GM18909 (cell line): ENCODE data around the gene NTF3.

Experiments
- ATAC-seq: cut with Tn5 transposase; IDR thresholded peaks from one replicate; pipeline ENCODE4 v1.9.1; 2021; ENCODE audit warnings: mild to moderate bottlenecking; ENCODE audit not compliant: unreplicated experiment, poor library complexity

Gene NTF3

DNA sequence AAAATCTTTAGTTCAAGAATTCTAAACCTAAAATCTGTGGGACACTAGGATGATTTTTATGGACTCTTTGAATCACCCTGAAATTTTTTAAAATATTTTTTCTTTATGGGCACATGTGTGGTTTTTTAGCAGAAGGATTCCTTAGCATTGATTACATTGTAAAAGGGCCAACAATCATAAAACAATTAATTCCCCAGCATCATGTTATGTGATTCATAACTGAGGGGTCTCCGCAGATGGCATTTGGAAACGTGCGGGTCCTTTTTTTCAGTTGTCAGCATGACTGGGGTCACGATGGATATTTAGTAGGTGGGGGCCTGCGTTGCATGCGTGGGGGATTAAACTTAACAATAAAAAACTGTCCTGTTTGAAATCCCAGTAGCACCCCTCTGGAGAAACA, 52.5 kb downstream of the NTF3 start:
- no peak for ATAC-seq

DNA sequence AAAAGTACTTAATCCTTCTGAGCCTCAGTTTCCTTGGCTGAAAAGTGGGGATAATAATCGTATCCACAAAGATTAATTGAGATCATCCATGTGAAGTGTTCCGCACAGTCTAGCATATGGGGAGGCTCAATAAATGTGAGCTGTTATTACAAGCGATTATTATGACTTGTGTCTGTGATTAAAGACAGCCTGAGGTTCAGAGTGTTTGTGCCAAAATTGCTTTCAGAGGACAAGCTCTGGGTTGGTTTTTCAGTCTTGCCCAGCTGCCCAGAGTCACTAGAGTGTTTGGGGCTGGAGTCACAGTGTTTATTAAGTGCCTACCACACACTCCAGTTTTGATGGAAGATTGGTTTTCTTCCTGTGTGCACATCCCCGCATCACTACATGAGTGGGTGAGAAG, 53.5 kb downstream of the NTF3 start:
- no peak for ATAC-seq

DNA sequence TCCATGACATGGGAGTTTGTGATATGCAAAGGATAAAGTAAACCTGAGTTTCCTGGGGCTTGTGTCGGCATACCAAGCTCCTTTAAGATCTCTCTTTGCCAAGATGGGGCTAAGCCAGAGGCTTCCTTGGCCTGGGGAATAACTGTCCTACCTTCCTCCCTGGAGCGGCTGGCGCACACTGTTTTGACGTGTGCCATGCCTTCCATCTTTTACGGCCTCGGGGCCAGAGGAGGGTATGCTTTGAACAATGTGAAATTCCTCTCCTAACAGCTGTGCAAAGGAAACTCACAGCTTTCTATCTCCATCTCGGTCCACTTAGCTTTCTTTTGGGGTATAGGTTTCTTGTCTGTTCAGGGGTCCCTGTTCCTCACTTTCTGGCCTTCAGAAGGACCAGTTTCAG, 55.2 kb downstream of the NTF3 start:
- no peak for ATAC-seq

DNA sequence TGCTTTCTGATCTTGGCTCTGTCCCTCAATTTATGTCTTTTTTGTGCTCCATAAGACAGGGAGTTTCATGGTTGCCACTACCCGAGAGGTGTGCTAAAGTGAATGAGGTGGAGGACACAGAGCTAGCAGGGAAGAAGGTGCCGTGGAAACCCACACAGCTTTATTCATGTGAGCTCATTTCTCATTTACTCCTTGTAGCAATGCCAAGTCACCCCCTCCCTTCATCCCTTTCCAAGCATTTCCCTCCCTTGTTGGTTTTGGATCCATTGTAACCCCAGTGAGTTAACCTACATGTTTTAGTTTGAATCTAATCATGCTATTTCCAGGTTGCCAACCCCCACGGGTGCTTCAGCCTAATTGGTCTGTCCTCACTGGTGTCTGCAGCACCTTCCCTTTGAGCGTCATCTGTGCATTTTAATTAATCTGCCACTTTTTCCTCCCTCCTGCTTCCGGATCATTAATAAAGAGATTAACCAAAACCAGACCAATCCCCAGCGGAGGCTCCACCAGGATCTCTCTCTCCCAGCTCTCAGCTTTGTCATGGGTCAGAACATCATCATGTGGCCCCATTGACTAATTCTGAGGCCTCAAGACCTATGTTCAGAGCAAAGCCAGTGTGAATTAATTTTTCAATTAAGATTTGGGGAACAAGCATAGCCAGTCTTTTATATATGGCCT, 56.2 kb downstream of the NTF3 start:
- no peak for ATAC-seq

DNA sequence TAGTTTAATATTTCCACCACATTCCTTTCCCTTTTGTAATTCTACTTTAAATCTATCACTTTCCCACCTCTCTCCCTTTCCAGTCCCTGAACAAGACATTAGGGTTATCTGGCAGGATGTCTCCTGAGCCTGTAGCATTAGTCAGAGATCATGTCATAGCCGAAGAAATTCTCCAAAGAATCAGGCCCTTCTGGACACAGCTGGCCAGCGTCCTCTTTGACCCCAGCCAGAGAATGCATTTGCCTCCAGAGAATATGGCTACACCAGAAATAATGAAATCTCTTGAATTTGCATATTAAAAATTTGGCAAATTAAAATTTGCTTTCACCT, 56.7 kb downstream of the NTF3 start:
- no peak for ATAC-seq

DNA sequence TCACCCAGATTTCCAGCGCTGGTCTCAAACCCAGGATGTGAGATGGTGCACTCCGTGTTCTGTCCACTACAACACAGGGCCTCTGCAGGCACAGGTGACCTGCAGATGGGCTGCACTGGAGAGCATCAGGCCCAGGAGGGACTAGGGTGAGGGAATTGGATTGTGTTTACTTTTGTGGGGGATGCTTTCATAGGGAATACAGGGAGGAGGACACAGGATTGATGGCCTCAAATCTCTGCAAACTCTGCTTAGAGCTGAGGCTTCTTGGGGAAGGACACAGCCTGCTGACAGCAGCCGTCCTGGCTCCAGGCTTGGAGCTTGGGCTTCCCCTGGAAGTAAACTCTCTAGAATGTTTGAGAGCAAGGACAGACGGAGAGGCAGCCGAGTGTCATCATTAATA, 57.1 kb downstream of the NTF3 start:
- ATAC-seq, result no peak

DNA sequence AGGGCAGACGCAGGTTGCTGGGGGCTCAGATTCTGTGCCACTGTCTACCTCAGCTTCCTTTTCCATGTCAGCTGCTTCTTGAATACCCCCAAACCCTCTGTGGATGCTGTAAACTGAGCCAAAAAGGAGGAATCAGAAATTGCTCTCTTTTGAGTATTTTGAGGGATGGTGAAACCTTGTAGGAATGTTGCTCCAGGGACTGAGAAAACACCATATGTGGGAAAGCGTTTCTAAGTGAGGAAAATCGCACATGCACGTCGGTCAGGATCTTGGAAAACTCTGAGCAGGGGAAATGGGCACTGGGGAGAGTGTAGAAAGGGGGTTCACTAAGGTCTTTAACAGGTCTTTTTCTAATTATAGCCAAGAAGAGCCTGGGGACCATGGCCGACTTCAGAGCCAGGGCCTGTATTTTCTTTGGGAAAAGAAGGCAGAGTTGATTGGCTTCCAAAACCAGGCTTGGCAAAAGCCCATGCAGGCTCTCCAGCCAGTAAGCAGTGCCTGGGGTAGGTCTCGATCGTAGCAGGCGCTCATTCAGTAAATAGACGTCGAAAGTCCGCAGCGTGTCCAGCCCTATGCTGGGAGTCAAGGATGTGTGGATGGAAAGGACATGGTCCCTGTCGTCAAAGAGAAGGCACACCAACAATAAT, 58.0 kb downstream of the NTF3 start:
- ATAC-seq, result no peak

DNA sequence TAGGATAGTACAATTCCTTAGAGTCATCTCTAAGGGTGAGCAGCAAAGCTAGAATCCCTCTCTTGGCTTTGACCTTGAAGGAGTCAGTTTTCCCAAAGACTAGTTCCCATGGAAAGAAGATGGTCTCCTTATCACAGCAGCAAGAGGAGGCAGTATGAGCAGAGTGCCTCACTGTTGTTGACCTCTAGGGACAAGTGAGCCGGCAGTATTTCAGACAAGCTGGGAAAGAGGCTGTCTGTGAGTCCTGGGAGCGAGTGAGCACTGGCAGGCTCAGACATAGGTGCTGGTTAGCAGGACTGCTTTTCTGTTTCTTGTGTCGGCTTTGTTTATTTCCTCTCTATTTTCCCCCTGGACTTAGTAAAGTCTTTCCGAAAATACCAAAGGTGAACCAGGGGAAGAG, 60.7 kb downstream of the NTF3 start:
- ATAC-seq, result no peak

DNA sequence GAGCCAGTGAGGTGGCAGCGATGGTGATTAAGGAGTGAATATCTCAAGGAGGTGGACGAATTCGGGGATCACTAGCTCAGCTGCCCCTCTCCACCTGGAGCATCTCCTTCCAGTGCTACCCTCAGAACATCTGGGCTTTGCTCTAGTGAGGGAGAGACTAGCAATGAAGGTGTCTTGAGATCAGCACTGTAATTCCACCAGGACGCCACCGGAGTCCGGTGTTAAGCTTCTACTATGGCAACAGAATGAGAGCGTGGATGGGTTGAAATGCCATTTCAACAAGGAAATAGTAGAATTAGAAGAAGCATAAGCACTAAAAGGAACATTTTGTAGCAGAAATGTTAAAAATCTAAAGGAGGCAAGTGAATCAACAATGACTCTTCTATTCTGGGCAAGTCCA, 61.1 kb downstream of the NTF3 start:
- ATAC-seq, result no peak

DNA sequence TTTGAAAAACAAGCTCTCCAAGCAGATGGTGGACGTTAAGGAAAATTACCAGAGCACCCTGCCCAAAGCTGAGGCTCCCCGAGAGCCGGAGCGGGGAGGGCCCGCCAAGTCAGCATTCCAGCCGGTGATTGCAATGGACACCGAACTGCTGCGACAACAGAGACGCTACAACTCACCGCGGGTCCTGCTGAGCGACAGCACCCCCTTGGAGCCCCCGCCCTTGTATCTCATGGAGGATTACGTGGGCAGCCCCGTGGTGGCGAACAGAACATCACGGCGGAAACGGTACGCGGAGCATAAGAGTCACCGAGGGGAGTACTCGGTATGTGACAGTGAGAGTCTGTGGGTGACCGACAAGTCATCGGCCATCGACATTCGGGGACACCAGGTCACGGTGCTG, 62.4 kb downstream of the NTF3 start:
- no peak for ATAC-seq

DNA sequence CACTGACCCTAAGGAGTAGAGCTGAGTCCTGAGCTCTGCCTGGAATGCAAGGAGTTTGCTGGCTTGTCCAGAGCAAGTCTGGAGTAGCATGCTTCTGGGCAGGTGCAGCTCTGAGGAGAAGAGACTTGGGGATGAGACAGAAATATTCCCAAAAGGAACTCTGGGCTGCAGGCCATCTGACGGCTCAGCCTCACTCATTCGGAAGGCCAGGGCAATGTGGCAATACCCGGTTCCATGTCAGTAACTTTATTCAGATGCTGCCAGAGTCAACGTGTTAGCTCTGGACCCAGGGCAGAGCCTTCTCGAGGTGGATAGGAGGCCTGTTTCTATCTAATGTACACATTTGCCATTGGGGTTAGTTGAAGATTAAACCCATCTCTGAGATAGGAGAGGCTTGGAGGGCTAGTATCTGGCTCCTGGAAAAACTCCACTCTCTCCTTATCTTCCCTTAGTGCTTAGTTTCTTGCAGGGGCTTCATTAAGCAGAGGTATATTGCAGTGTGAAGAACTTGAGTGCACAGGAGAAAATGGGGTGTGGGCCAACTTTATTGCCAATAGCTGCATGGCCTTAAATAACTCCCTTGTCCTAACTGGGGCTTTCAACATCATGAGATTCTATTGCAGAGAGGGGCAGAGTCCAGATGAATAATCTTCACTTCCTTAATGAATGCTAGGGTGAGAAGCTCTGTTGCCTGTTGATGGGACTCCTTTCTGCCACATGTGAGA, 65.6 kb downstream of the NTF3 start:
- no peak for ATAC-seq

DNA sequence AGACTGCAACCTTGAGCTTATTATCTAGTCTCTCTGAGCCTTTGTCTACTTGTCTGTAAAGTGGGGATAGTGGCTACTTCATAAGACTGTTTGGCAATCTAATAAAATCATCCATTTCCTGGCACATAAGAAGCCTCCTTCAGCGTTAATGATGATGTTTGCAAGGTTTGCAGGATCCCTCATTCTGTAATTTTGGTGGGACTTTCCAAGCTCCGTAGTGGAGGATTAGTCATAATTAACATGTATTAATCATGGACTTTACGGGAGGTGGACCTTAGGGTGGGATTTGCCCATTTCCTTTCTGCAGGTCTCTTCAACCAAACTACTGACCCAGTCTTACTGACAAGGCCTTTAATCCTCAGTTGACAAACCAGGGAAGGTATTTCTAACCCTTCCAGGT, 66.2 kb downstream of the NTF3 start:
- no peak for ATAC-seq

DNA sequence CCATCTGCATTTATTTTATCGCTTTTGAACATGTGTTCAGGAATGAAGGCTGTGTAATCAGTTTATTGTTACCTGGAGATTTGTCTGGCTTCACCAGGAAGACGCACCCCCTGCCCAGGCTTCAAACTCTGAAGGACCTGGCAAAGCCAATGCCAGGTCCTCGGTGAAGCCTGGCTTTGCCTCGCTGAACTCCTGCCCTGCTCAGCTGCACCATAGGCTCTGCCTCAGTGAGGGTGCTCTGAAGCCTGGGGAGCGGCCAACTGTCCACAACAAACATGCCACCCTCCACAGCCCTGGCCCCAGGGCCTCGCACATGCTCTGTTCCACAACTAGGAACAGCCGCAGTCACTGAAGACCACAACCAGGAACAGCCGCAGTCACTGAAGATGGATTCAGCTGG, 66.9 kb downstream of the NTF3 start:
- no peak for ATAC-seq

DNA sequence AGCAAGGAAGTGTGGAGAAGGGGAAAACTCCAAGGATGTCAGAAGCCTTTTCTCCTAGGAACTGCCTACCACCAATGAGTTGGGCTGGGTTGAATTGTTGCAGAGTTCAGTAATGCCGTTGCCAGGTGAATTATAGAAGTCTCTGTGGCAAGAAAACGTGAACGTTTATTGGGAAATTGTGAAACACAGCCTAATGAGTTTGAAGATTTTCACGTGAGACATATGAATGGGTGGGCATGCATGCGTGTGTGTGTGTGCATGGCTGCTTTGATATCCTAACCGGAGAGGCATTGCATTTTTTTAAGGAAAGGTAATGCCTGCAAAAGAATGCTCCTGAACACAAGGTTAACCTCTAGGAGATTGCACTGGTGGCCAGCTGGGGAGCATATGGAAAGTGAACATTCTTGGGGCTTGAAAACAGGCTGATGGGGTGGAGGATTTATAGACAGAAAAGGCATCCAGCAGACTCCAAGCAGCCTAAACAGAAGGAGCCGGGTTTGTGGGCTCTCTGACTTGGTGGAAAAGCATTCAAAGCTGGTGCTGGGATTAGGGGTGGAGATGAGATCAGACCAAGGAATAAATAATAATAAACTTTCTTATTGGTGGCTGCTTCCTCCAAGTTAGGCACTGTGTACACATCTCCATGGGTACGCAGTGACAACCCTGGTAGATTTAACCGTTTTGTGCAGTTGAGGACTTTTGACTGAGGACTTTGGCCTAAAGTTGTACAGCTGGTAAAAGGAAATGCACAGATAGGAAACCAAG, 67.8 kb downstream of the NTF3 start:
- ATAC-seq, result no peak

DNA sequence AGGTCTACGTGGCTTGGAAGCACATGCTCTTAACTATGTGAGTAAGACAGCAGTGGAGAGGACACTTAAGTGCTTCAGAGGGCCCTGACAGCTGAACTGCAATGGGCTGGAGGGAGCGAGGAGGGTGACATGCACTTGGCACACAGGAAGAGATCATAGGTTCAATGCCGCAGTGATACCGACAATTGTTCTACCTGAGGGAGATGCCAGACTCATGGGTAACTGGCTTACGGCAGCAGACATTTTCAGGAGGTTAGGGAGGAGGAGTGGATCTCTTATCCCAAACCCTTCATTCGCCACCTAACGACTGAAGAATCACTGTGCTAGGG, 68.4 kb downstream of the NTF3 start:
- no peak for ATAC-seq

DNA sequence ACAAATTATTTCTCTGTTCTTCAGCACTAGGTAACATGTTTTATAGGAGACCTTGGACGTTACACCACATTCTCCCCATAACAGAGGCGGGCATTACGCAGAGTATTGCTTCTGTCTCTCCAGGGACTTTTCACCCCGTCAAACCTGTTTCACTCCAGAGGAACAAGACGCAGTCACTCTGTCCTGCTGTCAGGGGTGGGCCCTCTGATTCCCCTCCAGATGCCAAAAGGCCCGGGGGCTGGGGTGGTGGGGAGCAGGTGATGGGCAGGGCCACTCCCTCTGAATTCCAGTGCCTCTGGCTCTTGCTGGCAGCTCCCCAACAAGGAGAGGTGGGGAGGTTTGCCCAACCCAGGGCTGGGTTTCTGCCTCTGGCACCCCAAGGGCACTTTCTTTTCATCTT, 71.9 kb downstream of the NTF3 start:
- ATAC-seq, result no peak

DNA sequence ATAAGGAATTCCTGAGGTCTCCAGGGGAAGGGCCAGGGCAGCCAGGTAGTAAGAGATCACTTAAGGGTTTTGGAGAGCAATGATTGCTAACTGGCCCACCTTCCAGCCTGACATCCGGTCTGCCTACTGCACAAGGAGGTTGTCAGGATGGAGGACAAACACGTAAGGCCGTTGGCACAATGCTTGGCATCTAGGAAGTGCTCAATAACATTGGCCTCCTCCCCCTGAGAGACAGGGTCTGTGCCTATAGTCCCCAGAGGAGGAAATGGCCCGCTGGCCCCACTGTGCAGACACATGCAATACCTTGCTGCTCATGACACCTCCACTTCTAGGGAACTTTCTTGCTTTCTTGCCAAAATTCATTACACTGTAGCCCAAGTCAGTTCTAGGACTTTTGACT, 73.2 kb downstream of the NTF3 start:
- no peak for ATAC-seq

DNA sequence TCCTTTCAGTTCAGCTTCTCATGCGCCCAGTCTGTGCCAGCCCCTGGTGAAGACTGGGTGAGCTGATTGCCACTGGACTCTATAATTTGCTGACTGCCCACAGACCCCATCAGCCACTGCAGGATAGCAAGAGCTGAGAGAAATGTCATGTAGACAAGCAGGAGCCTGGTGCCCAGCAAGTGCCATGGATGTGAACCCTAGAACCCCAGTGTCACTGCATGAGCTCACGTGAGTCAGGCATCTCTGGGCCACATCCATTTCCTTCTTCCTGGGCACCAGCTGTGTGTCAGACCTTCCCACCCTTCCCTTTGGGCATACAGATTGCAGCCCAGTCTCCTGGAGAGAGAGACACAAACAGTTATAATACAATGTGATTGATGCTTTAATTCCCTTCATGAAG, 73.8 kb downstream of the NTF3 start:
- no peak for ATAC-seq

DNA sequence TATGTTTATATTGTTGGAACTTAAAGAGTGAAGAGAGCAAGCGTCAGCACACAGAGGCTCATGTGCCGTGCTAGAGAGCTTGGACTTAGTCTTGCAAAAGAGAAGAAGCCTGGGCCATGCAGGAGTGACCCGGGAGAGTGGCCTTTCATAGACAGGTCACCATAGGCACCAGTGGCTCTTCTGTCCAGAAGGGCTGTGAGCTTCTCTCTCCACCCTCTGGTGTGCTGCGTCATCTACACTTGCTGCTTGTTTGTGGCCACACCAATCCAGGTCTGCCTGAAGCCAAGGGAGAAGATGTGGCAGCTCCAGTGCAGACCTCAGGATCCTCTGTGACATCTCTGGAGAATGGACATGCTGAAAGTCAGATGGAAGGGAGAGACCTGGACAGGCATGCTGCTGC, 74.4 kb downstream of the NTF3 start:
- ATAC-seq, result no peak

DNA sequence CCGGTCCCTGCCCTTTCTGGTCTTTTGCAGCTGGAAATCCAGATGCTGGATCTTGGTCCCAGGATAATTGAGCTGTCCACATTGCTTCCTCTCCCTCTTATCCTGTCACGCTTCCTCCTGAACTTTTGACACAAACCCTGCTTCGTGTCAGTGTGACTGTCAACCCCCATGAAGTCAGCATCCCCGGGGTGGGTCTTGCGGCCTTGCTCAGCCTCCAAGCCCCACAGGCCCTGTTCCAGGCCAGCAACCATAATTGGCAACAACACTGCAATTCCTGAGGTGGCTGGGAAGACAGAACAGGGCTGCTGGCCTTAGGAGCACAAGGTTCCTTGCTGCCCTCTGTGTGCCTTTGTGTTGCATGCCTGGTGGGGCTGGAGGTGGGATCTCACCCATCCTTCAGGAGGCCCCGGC, 74.9 kb downstream of the NTF3 start:
- ATAC-seq, result no peak

DNA sequence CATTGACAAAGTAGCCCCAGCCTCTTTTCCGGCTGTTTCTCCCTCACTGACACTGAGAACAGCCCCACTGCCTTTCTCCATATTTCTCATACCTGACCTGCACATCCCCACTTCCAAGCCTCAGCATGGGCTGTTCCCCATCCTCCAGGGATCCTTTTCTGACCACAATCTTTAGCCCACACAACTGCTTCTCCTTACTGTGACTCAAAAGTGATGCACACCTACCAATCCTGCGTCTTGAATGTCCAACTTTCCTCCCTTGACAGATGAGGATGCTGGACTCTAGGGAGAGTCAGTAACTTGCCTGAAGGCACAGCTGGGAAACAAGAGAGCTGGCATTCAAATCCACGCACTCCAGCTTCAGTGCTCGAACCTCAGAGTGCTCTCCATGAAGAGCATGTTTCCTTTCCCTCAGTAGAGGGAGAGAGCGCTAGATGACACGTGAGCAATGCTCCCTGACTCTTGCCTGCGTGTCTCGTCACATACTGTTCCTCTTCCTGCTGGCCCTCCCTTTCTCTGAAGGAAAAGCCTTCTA, 75.6 kb downstream of the NTF3 start:
- no peak for ATAC-seq
